Pancreas (tissue), 10 donors: ENCODE data around the gene GRM5. TPM values are rescaled to one million over a fixed set of nuclear protein-coding genes. Genes with fewer than 3 reads are reported as not detected.

Experiments
- ATAC-seq, 4 donors: fragments of 200-7000 bp; cut with Tn5 transposase; one replicate each; pipeline versions ENCODE4 v1.8.0 to v1.9.1; 2020; ENCODE audit warnings: mild to moderate bottlenecking in 4 of 4, moderate library complexity in 4 of 4
- DNase-seq, 6 donors: peaks; one replicate each; pipeline ENCODE4 v3.0.0-alpha.2; 2020
- FAIRE-seq: peaks from 2 replicates; lab custom pipeline; 2012; peaks lifted over from hg19 to GRCh38; lab: Jason Lieb, UNC
- H3K27ac ChIP-seq, 4 donors: fragments of 200-600 bp; sonication (generic); 1 replicate in 3 of 4; 2 replicates in 1 of 4; pipeline versions ENCODE4 v1.5.0 to v1.8.0; 2020
- H3K27me3 ChIP-seq, 4 donors: fragments of 200-600 bp; one replicate each; pipeline ENCODE4 v1.8.0; 2021
- H3K36me3 ChIP-seq, 3 donors: fragments of 200-600 bp; sonication (generic) in 1 of 3; one replicate each; pipeline versions ENCODE4 v1.5.0 to v1.8.0; 2020 to 2021
- H3K4me1 ChIP-seq, 3 donors: fragments of 200-600 bp; one replicate each; pipeline ENCODE4 v1.8.0; 2021
- H3K4me3 ChIP-seq, 4 donors: fragments of 200-600 bp; sonication (generic) in 2 of 4; one replicate each; pipeline versions ENCODE4 v1.5.0 to v1.8.0; 2020 to 2021
- H3K9me3 ChIP-seq, 4 donors: fragments of 200-600 bp; one replicate each; pipeline ENCODE4 v1.8.0; 2021
- CTCF ChIP-seq, 4 donors: fragments of 200-600 bp; sonication (generic) in 3 of 4; IDR thresholded peaks; one replicate each; pipeline versions ENCODE4 v1.5.0 to v1.8.0; 2021; ENCODE audit warnings: antibody characterized with exemption in 4 of 4
- WGBS, 2 donors: extraction: QIAGEN DNeasy Blood & Tissue Kit; methylation state at CpG; one replicate each; pipeline ENCODE4 v1.1.7; 2013; 5-methylcytosine and 5-hydroxymethylcytosine counted together
- intact Hi-C, 3 donors: fragments of 100-400 bp; cut with DNase I; formaldehyde crosslinking; loops; one replicate each; pipeline versions ENCODE4 v1.11.1 to v1.14.2; 2022
- polyA plus RNA-seq, 2 donors: library from polyadenylated mRNA; stranded (reverse); fragments of 200-250 nt; gene quantifications; one replicate each; pipeline ENCODE4 v1.2.3, GENCODE V29; 2013
- total RNA-seq, 6 donors: library from RNA; stranded (reverse); fragmentation: NEBNext Ultra II Directional in 4 of 6; extraction: Animal tissue kit (Norgen Biotek cat#: 25700) in 4 of 6; gene quantifications; one replicate each; pipeline versions ENCODE4 v1.2.1 to v1.2.4, GENCODE V29; 2021 to 2023
- donor health status: healthy with polysubstance abuse.
- donor health status: DM: no; HTN: no; CAD: no; lungs with moderate emphysema.
- donor health status: DM: no; HTN: no; CAD: no.
- donor health status: control.
- donor health status: control.
- donor health status: Bipolar disorder and iron deficiency.
- donor health status: DM: yes; HTN: yes; CAD: no.
- donor health status: DM: no; HTN: no; CAD: no.
- donor health status: DM: no; HTN: no; CAD: no.
- donor health status: DM: yes; HTN: yes; CAD: no.

Gene GRM5
- total and polyA plus RNA-seq, 8 donors, result 0.02 to 0.06 (median 0.06) TPM; not detected in 5

DNA sequence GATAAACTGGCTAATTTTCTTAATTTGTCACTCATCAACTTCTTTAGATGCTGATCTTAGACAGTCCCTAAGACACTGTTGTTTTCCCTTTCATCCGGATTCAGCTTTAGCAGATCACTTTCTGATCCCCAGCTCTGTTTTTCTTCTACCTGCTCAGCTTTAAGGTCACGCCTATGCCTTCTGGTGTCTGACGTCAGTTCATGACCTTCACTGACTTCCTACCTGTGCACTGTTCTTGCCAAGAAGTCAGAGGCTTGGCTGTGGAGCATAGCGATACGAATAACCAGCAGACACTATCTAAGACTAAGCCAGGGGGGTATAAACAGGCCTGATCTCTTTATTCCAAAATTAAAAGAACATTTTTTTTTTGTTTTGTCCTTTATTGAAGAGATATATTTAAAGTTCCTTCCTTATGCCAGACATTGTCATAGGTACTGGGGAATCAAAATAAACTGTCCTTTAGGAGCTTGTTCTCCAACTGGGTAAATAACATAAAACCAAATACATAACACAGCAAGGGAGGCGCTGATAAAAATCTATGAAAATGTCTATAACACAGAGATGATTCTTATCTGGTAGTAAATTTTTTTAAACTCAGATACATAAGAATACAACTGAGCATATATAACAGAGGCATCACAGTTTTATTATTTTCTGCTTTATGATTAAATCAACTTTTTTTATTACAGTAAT lies 376.1 kb downstream of the GRM5 start:
- no peaks in the 10 kb centered on the region for H3K27me3 ChIP-seq
- DNase-seq, result peak in 4 of 6 donors; percentile 64 to 77 (median 75)
- ATAC-seq, result peak; percentile 99 to 100 (median 100)
- no peak overlapping the region for H3K4me3 ChIP-seq
- H3K4me1 ChIP-seq, result peaks cover 9 to 14% (median 9%) of the 10 kb centered on the region in 3 donors
- peak; percentile 23 for FAIRE-seq
- H3K36me3 ChIP-seq, result no peaks in the 10 kb centered on the region
- TF ChIP-seq CTCF (IDR thresholded peaks at IDR 0.05), result no peak
- H3K27ac ChIP-seq, result peak overlapping the region in 3 of 4 donors; percentile 23 to 73 (median 40)
- WGBS, 2 donors, result 22 to 23% methylated on average over 6 of the region's 6 CpGs
- intact Hi-C loops, result no loop called here
- no peaks in the 10 kb centered on the region for H3K9me3 ChIP-seq

DNA sequence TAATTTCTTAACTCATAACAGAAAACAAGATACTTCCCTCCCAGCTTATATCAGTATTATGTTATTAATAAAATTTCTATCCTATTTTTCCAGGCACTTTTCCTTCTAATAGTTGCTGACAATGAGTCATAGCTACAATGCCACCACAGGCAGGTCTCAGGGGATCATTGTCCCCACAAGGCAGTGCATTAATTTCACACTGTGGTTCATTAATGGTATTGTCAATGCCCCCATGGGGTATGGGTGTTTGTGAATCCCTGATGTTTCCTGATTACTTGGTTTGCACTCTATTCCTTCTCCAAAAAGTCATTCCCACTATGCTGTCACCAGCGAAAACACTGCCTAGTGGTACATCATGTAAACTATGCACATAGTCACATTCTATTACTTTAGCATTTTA lies 382.8 kb downstream of the GRM5 start:
- Histone ChIP-seq H3K4me3 (no peak overlapping the region), H3K4me1 (no peaks in the 10 kb centered on the region), H3K9me3 (no peaks in the 10 kb centered on the region), H3K27ac (no peak overlapping the region), H3K36me3 (no peaks in the 10 kb centered on the region), H3K27me3 (no peaks in the 10 kb centered on the region)
- WGBS, 2 donors, result 84 to 86% methylated on average over 1 of the region's 1 CpG
- ATAC-seq (no peak), FAIRE-seq (no peak), DNase-seq (no peak)
- no peak for TF ChIP-seq CTCF (IDR thresholded peaks at IDR 0.05)
- intact Hi-C loops, result no loop called here

DNA sequence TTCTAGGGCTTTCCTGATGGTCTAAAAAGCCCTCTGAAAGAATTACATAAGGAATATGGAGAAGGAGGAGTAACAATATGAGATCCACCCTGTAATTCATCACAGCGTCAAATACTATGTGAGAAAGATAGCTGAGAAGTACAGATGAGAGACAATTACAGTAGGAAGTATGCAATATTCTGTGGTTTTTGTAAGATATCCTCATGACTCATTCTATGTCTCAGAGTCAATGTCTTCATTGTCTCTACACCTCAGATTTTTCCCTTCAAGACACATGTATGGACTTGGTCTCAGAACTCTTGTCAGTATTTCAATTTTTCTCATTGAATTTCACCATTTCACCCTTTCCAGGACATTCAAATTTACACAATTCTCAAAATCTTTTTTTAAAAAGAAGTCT lies 385.0 kb downstream of the GRM5 start:
- no peak for TF ChIP-seq CTCF (IDR thresholded peaks at IDR 0.05)
- Histone ChIP-seq H3K27ac (no peak overlapping the region), H3K27me3 (no peaks in the 10 kb centered on the region), H3K9me3 (no peaks in the 10 kb centered on the region), H3K36me3 (no peaks in the 10 kb centered on the region), H3K4me1 (no peaks in the 10 kb centered on the region), H3K4me3 (no peak overlapping the region)
- ATAC-seq (no peak), DNase-seq (no peak), FAIRE-seq (no peak)
- 93 to 96% methylated on average over 1 of the region's 1 CpG for WGBS, 2 donors
- intact Hi-C loops, result no loop called here

- no peak overlapping the region for H3K27ac ChIP-seq
Observed at GRCh38 chr11:88666364-88666763, 399.4 kb downstream of the GRM5 start.

More at GRCh38 chr11:88666364-88666763, 399.4 kb downstream of the GRM5 start:
- WGBS, 2 donors, result 44 to 62% methylated on average over 1 of the region's 1 CpG
- H3K4me1 ChIP-seq, result no peaks in the 10 kb centered on the region
- TF ChIP-seq CTCF (IDR thresholded peaks at IDR 0.05), result no peak
- DNase-seq, result no peak
- H3K9me3 ChIP-seq, result no peaks in the 10 kb centered on the region
- intact Hi-C loops, result no loop called here
- no peak overlapping the region for H3K4me3 ChIP-seq
- no peaks in the 10 kb centered on the region for H3K27me3 ChIP-seq
- FAIRE-seq, result peak; percentile 20
- no peaks in the 10 kb centered on the region for H3K36me3 ChIP-seq
- ATAC-seq, result no peak
